PC-3 (cell line): ENCODE data around the gene GLDC. TPM values are rescaled to one million over a fixed set of nuclear protein-coding genes. Genes with fewer than 3 reads are reported as not detected.

Source experiments
- ATAC-seq: fragments of 200-7000 bp; cut with Tn5 transposase; 2 replicates; pipeline ENCODE4 v1.9.1; 2020; ENCODE audit warnings: mild to moderate bottlenecking, moderate library complexity
- BruUV-seq: library from RNA; stranded (reverse); fragments of 400-500 nt; replicated peaks from 2 replicates; lab custom pipeline; 2021; lab: Mats Ljungman, UMichigan
- CTCF ChIA-PET: fragments of 300-600 bp; sonication (Branson Sonifier 250); formaldehyde crosslinking; loops from one replicate; lab custom pipeline; 2022; ENCODE audit warnings: antibody characterized with exemption; lab: Charles Lee
- POLR2A ChIA-PET: fragments of 300-600 bp; sonication (Branson Sonifier 250); formaldehyde crosslinking; loops from one replicate; lab custom pipeline; 2022; ENCODE audit warnings: antibody characterized with exemption; ENCODE audit not compliant: unreplicated experiment; lab: Charles Lee
- DNase-seq: peaks from one replicate; pipeline ENCODE4 v3.0.0-alpha.2; 2015
- H2AFZ ChIP-seq: fragments of 300-600 bp; sonication (generic); 2 replicates; pipeline ENCODE4 v1.6.0; 2016; ENCODE audit warnings: antibody characterized with exemption, low read length
- H3F3A ChIP-seq: fragments of 300-600 bp; sonication (generic); one replicate; pipeline ENCODE4 v1.6.0; 2017; ENCODE audit warnings: antibody characterized with exemption, low read length, control low read depth, mild to moderate bottlenecking; ENCODE audit not compliant: unreplicated experiment
- H3K27ac ChIP-seq: fragments of 300-600 bp; sonication (generic); 2 replicates; pipeline ENCODE4 v1.5.1; 2016; ENCODE audit warnings: mild to moderate bottlenecking, low read length
- H3K27me3 ChIP-seq: fragments of 300-600 bp; sonication (generic); 2 replicates; pipeline ENCODE4 v1.6.1; 2016; ENCODE audit warnings: low read length, mixed read lengths
- H3K36me3 ChIP-seq: fragments of 300-600 bp; sonication (generic); 2 replicates; pipeline ENCODE4 v1.6.1; 2016; ENCODE audit warnings: low read depth, mixed run types, low read length, mixed read lengths
- H3K4me1 ChIP-seq: fragments of 300-600 bp; sonication (generic); 2 replicates; pipeline ENCODE4 v1.5.1; 2016; ENCODE audit warnings: low read length; ENCODE audit not compliant: insufficient read depth
- H3K4me2 ChIP-seq: fragments of 300-600 bp; sonication (generic); 2 replicates; pipeline ENCODE4 v1.6.0; 2016; ENCODE audit warnings: low read length
- H3K4me3 ChIP-seq: fragments of 300-600 bp; sonication (generic); 2 replicates; pipeline ENCODE4 v1.5.1; 2016; ENCODE audit warnings: mild to moderate bottlenecking, low read length, mixed read lengths
- H3K79me2 ChIP-seq: fragments of 300-600 bp; sonication (generic); 2 replicates; pipeline ENCODE4 v1.6.1; 2017; ENCODE audit warnings: low read length, mixed read lengths
- H3K9ac ChIP-seq: fragments of 300-600 bp; sonication (generic); 2 replicates; pipeline ENCODE4 v1.6.0; 2016; ENCODE audit warnings: mild to moderate bottlenecking, low read length
- H3K9me2 ChIP-seq: fragments of 300-600 bp; sonication (generic); replicated peaks from 2 replicates; pipeline ENCODE4 v1.6.1; 2016; ENCODE audit warnings: mixed run types, low read length, mixed read lengths
- H3K9me3 ChIP-seq: fragments of 300-600 bp; sonication (generic); 2 replicates; pipeline ENCODE4 v1.6.1; 2016; ENCODE audit warnings: low read length, mixed read lengths
- H4K20me1 ChIP-seq: fragments of 300-600 bp; sonication (generic); 2 replicates; pipeline ENCODE4 v1.6.1; 2016; ENCODE audit warnings: low read length, mixed read lengths
- EZH2 ChIP-seq: fragments of 300-600 bp; sonication (generic); IDR thresholded peaks from one replicate; pipeline ENCODE4 v1.6.1; 2017; ENCODE audit warnings: antibody characterized with exemption, mild to moderate bottlenecking, low read length; ENCODE audit not compliant: unreplicated experiment
- EZH2phosphoT487 ChIP-seq: fragments of 300-600 bp; sonication (generic); IDR thresholded peaks from 2 replicates; pipeline ENCODE4 v1.6.1; 2018; ENCODE audit warnings: mild to moderate bottlenecking, antibody characterized with exemption, low read length, borderline replicate concordance
- intact Hi-C: fragments of 100-400 bp; cut with micrococcal nuclease; formaldehyde crosslinking; loops from 2 replicates; pipeline ENCODE4 v1.9.0; 2023
- total RNA-seq: library from RNA; depleted of rRNA; stranded (reverse); fragments of >200 nt; gene quantifications from 2 replicates; pipeline ENCODE4 v1.2.3, GENCODE V29; 2014
- TF ChIP-seq, protein P1 (sequence below): fragments of 300-600 bp; sonication (generic); conservative IDR thresholded peaks from 2 replicates; pipeline ENCODE4 v1.5.1; 2017; ENCODE audit warnings: antibody characterized with exemption, low read depth, mild to moderate bottlenecking, low read length

Gene GLDC
- total RNA-seq, 1 experiment from 2014 or later = 8.1 TPM

DNA sequence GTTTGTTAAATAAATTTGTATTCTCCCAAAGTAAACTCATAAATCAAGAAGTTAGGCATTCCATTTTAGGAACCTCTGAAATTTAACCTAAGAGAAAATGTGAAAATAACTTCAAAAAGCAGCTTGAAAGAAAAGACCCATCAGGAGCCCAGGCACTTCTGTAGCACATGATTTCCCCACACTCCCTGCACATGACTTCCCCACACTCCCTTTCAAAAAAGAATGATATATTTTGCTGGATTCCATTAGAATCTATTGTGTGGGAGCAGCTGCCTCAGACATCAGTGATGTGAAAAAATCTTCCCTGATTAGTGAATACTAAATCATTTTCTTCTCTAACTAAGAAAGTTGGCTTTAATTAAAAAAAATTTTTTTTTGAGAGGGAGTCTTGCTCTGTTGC is 83.3 kb downstream of the GLDC start:
- Histone ChIP-seq H4K20me1 (no peaks in the 10 kb centered on the region), H2AFZ (no peak overlapping the region), H3K9ac (no peak overlapping the region), H3K4me1 (peaks cover 26% of the 10 kb centered on the region), H3K79me2 (no peaks in the 10 kb centered on the region), H3K4me3 (no peak overlapping the region), H3K27me3 (no peaks in the 10 kb centered on the region), H3K9me3 (no peaks in the 10 kb centered on the region), H3K27ac (no peak overlapping the region), H3K36me3 (no peaks in the 10 kb centered on the region), H3K9me2 (no peaks in the 10 kb centered on the region), H3F3A (peaks cover 9% of the 10 kb centered on the region), H3K4me2 (no peak overlapping the region)
- intact Hi-C loops = loop anchor here (10.0 kb wide), 1 partner anchor 237 kb away; the partner anchor contains the start of gene TPD52L3
- TF ChIP-seq EZH2phosphoT487 (no peak), EZH2 (no peak)
- BruUV-seq = no TSS peak
- ChIA-PET CTCF (no interaction called here), POLR2A (no interaction called here)
- DNase-seq (no peak), ATAC-seq (no peak)

DNA sequence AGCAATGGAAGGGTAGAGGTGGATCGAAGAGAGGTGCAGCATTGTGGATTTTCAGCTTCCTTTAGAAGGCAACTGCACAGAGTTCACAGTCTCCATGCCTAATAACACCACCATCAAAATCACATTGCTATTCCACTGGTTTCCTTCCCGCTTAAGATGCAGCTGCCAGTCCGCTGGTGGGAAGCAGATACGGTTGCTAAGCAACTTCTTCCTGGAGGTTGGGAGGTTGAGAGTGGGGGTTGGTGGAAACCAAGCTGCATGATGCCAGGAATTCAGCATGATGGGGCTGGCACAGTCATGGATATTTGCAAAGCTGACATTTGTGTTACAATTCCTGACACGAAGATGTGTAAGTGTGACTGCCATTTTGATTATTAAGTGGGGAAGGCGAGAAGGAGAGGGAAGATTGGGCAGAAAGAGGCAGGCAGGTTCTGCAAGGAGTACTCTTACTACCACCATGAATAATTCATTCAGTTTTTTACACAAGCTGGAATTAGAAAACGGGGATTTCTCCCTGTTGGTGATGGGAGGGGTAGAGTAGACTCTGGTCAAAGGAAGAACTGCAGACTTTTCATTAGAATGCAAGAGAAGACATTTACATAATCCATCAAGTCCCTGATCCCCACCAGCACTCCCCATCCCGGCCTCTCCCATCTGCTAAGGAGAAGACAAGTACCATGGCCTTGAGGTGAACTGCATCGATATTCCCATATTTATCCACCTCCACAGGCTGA is 87.5 kb downstream of the GLDC start:
- no peak overlapping the region for H2AFZ ChIP-seq
- intact Hi-C loops = no loop called here
- ChIA-PET CTCF (no interaction called here), POLR2A (no interaction called here)
- no peak overlapping the region for H3K9ac ChIP-seq
- H4K20me1 ChIP-seq = no peaks in the 10 kb centered on the region
- peaks cover 3% of the 10 kb centered on the region; the same call in 1 of the 2 replicates for H3K4me1 ChIP-seq
- ATAC-seq = no peak
- no peak overlapping the region for H3K4me2 ChIP-seq
- H3K27me3 ChIP-seq = no peaks in the 10 kb centered on the region
- no peaks in the 10 kb centered on the region for H3K9me2 ChIP-seq
- no peak for DNase-seq
- no peaks in the 10 kb centered on the region for H3F3A ChIP-seq
- no TSS peak for BruUV-seq
- H3K27ac ChIP-seq = no peak overlapping the region
- TF ChIP-seq EZH2 = no peak
- TF ChIP-seq, protein P1, sequence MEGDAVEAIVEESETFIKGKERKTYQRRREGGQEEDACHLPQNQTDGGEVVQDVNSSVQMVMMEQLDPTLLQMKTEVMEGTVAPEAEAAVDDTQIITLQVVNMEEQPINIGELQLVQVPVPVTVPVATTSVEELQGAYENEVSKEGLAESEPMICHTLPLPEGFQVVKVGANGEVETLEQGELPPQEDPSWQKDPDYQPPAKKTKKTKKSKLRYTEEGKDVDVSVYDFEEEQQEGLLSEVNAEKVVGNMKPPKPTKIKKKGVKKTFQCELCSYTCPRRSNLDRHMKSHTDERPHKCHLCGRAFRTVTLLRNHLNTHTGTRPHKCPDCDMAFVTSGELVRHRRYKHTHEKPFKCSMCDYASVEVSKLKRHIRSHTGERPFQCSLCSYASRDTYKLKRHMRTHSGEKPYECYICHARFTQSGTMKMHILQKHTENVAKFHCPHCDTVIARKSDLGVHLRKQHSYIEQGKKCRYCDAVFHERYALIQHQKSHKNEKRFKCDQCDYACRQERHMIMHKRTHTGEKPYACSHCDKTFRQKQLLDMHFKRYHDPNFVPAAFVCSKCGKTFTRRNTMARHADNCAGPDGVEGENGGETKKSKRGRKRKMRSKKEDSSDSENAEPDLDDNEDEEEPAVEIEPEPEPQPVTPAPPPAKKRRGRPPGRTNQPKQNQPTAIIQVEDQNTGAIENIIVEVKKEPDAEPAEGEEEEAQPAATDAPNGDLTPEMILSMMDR = no peak
- TF ChIP-seq EZH2phosphoT487 = no peak
- H3K4me3 ChIP-seq = no peak overlapping the region
- H3K79me2 ChIP-seq = no peaks in the 10 kb centered on the region
- H3K9me3 ChIP-seq = no peaks in the 10 kb centered on the region
- no peaks in the 10 kb centered on the region for H3K36me3 ChIP-seq

DNA sequence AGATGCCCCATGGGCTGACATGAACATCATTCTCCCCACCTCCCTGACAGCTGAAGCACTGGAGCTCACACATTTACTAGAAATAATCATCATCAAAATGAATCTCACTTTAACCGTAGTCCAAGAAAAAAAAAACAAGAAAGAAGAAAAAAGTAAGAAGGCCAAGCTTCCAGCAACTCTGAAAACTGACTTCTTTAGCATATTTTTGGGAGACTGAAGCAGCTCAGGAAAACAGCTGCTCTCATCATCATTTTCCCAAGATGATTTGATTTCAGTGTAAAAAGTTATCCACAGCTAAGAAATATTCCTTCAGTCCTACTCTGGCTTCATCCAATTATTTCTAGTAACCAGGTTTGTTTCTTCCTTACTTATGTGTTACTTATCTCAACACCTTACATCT is 91.7 kb downstream of the GLDC start:
- Histone ChIP-seq H3K9ac (no peak overlapping the region), H3K4me2 (no peak overlapping the region), H3K27ac (no peak overlapping the region), H3K9me2 (no peaks in the 10 kb centered on the region), H4K20me1 (no peaks in the 10 kb centered on the region), H3K9me3 (no peaks in the 10 kb centered on the region), H3F3A (no peaks in the 10 kb centered on the region), H3K36me3 (no peaks in the 10 kb centered on the region), H3K27me3 (no peaks in the 10 kb centered on the region), H3K4me3 (no peak overlapping the region), H2AFZ (no peak overlapping the region), H3K79me2 (no peaks in the 10 kb centered on the region), H3K4me1 (peaks cover 18% of the 10 kb centered on the region)
- no TSS peak for BruUV-seq
- ChIA-PET POLR2A (interaction anchor here (0.6 kb wide), 1 partner anchor 529 kb away, joined by 3 read pairs; no protein-coding TSS in a partner anchor), CTCF (no interaction called here)
- no peak for DNase-seq
- no peak for TF ChIP-seq EZH2
- intact Hi-C loops = no loop called here
- no peak for ATAC-seq
